GM21737 (cell line): Measurements from ENCODE around the gene MDFI.

ENCODE experiments used
- ATAC-seq: cut with Tn5 transposase; IDR thresholded peaks from one replicate; pipeline ENCODE4 v1.9.1; 2021; ENCODE audit warnings: mild to moderate bottlenecking, moderate library complexity; ENCODE audit not compliant: unreplicated experiment

MDFI gene

DNA sequence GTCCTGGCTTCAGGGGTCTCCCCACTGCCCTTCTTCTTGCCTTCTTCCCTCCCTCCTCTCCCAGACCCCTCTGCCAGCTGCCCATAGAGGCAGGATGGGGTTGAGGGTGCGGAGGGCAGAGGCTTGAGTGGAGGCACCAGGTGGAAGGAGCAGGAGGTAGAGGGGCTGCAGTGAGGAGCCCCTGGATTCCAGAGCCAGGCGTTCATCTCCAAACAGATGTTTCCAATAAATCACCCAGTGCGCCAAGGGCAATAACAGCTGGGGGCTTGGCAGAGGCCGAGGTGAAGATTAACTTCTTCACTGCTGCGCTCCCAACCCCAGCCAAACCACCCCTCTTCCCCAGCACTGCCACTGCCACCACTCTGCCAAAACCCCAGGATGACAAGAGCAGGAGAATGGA is 10.7 kb downstream of the MDFI start:
- ATAC-seq, result no peak

DNA sequence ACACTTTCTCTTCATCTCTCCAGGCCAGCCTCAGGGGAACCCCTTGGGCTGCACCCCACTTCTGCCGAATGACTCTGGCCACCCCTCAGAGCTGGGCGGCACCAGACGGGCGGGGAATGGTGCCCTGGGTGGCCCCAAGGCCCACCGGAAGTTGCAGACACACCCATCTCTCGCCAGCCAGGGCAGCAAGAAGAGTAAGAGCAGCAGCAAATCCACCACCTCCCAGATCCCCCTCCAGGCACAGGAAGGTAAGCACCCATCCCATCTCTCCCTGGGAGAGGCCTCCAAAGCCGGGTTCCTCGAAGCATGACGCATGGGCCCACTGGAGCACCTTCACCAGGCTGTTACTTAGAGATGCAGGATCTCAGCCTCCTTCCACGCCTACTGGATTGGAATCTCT is 11.3 kb downstream of the MDFI start:
- no peak for ATAC-seq

DNA sequence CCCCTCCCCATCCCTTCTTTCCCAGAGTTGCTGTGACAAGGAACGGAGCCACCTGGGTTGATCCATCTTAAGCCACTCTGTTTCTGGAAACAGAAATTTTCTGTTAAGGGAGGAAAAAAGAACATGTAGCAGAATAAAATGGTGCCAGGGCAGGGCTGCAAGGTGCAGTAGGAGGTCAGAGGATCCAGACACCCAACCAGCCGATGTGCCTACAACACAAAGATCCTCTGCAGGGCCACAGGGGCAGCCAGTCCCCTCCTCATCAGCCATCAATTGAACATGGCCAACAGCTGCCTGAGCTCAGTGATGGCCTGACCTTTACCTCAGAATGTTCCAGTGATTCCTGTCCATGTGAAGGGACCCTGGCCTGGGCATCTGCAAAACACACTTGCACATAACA is 11.9 kb downstream of the MDFI start:
- ATAC-seq, result no peak

DNA sequence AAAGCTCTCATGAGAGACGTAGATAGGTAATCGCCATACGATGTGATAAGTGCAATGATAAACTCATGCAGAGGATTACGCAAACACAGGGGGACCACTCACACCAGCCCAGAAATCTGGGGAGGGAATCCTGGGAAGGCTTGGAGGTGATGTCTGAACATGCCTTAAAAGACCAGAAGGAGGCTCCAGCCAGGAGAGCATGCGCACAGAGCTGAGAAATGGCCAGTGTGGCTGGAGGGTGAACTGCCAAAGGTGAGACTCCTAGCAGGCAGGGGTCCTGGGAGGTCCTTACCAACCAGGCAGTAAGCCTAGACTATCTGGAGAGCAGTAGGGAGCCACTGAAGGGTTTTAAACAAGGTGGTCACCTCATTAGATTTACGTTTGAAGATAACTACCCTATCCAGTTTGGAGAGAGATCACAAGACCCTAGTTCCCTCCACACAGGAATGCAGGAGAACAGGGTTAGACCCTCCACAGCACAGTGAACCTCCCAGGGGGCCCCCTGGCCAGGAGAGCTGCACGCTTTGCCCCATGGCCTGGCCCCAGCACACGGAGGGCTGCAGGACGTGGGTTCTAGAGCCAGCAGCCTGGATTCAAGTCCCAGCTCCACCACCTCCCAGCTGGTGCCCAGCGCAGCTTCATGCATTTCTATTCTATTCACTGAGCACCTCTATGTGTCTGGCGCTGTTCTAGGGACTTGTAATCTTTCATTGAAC is 13.1 kb downstream of the MDFI start:
- ATAC-seq, result no peak

DNA sequence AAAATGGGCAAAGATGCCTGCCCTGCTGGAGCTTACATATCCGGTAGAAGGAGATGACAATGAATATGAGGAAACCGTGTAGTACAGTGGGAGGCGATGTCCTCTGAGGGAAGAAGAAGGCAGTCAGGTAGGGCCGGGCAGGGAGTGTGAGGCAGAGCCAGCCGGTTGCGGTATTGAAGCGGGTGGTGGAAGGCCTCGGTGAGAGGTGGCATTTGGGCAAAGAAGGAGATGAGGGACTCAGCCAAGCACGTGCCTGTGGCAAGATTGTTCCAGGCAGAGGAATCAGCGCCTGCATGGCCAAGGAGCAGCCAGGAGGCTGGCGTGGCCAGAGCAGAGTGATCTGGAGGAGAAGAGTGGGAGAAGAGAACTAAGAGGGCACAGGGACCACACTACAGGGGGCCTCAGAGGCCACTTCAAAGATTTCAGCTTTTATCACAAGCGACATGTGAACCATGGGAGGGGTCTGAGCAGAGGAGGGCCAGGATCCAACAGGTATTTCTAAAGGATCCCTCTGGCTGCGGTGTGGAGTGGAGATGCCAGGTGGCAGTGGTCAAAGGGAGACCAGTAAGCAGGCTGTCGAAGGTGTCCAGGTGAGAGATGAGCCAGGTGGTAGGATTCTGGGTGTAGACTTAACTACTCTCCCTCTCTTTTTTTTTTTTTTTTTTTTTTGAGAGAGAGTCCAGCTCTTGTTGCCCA is 13.8 kb downstream of the MDFI start:
- no peak for ATAC-seq

DNA sequence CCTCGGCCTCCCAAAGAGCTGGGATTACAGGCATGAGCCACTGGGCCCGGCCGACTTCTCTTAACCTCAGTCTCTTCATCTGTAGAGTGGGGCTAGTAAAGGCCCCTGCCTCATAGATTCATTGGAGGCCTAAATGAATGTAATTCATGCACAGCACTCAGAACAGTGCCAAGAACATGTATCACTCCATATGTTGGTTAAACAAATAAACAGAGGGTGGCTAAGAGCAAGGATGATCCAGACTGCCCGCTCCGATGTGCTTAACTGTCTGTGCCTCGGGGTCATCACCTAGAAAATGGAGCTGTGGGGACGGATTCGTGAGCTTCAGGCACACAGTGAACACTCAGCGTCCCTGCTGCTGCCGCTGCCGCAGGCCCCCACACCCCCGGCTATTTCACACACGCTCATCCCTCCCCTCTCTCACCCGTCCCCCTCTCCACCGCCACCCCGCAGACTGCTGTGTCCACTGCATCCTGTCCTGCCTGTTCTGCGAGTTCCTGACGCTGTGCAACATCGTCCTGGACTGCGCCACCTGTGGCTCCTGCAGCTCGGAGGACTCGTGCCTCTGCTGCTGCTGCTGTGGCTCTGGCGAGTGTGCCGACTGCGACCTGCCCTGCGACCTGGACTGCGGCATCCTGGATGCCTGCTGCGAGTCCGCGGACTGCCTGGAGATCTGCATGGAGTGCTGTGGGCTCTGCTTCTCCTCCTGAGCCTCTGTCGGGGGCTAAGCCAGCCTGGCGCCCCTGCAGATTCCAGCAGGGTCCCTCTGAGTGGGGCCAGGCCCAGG is 14.8 kb downstream of the MDFI start:
- no peak for ATAC-seq

DNA sequence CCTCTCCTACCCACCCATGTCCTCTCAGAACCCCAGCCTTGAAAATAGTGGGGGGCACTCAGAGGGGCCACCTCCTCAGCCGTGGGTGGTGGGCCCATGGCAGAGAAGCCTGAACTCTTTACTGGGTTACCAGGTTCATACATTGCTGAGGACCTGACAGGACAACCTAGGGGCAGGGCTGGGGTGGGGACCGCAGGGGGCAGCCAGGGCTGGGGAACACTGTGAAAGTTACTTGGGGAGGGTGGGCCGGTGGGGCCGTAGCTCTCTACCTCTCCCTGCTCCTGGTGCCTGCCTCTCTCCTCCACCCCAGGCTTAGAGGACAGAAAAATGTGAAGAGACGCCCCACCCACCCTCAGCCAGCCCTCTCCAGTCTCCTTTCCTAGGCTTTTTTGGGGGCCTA is 15.4 kb downstream of the MDFI start:
- ATAC-seq, result no peak

DNA sequence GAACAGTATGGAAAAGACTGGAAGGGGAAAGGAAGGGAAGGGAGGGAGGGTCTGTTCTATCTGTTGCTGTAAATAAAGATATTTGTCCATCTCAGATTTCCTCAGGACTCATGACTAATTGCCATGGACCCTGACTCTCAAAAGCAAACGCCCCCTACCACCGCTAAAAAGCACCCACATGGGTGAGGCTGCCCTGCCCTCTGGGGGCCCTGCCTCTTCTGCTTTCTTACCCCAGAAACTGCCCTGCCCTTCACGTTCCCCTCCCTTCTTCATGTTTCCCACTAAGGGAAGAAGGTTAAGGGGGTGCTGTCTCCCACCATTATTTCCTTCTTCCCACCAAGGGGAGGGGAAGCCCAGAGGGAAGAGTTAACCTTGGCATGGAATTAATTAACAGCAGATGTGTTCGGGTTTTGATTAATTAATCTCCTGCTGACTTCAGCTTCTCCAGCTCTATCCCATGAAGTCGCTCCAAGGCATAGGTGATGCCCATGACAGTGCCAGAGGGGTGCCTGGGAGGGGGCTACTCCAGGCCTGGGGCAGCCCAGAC is 16.0 kb downstream of the MDFI start:
- ATAC-seq, result no peak

DNA sequence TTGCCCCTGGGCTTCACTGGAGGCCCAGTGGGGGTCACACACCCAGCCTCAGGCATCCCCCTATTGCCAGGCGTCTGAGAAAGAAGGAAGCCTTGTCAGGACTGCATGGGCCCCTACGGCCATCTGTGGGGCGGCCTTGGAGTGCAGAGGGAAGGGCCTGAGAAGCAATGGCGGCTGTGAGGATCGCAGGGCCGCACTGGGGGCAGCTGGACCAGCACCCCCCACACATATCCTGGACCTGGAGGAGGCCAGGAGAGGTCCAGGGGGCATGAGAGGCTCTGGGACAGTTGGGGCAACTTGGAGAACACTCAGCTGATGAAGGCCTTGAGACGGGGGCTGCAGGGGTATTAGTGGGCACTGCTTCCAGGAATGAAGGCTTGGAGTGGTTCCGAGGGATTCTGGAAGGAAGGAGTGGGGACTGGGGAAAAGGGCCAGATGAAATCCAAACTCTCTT is 16.5 kb downstream of the MDFI start:
- no peak for ATAC-seq

DNA sequence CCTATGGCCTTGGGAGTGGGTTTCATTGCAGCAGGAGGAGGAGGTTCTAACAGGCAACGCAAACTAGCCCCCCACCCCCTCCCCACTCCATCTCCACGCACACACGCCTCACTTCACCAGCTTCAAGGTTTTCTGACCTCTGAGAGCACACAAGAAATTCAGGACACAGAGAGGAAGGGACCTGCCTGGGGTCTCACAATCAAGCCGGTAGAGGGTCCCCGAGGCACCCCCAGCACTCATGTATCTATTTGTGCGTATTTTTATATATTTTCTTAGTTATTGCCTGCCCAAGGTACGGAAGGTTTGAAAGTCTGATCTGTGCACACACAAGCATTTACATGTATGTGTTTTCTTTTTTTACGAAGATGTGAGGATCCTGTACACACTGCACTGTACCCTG is 16.9 kb downstream of the MDFI start:
- ATAC-seq, result no peak

DNA sequence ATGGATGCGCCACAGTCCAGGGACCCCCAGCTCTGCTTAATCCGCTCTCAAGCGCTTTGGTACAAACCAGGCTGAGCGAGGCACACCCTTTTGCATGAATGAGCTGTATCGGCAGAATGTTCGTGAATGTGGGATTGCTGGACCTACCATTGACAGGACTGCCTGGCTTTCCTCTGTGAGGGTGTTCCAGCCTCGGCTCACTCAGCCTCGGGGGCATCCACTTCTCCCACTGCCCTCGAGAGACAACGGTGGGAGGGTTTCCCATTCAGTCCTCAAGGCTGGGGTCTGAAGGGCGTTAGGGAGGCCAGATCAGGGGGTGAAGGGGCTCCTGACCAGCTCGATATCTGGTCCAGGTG is 17.4 kb downstream of the MDFI start:
- no peak for ATAC-seq

DNA sequence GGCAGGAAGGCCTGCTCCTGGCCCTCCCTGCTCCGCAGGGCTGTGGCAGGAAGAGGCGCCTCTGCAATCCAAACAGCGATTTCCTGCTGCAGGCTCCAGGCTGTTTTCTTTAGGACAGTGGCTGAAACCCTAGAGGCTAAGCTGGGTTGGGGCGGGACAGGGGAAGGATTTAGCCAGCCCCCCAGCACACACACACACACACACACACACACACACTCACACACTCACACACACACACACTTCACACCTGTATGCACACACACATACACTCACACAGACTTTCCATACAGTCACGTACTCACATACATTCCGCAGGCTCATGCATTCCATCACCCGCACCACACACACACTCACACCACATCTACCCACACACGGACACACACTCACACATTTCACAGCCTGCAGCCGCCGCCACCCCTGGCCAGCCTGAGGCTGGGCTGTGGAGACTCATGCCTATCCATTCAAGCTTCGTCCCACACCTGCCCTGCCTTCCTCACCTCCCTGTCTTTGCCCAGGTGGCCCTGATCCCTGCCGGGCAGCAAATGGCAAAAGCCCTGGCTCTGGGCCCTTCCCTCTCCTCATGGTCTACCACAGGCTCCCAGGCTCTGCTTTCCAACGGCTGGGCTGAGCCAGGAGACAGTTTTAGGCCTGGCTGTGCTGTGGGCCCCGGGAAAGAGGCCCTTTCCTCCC is 17.9 kb downstream of the MDFI start:
- ATAC-seq, result no peak

DNA sequence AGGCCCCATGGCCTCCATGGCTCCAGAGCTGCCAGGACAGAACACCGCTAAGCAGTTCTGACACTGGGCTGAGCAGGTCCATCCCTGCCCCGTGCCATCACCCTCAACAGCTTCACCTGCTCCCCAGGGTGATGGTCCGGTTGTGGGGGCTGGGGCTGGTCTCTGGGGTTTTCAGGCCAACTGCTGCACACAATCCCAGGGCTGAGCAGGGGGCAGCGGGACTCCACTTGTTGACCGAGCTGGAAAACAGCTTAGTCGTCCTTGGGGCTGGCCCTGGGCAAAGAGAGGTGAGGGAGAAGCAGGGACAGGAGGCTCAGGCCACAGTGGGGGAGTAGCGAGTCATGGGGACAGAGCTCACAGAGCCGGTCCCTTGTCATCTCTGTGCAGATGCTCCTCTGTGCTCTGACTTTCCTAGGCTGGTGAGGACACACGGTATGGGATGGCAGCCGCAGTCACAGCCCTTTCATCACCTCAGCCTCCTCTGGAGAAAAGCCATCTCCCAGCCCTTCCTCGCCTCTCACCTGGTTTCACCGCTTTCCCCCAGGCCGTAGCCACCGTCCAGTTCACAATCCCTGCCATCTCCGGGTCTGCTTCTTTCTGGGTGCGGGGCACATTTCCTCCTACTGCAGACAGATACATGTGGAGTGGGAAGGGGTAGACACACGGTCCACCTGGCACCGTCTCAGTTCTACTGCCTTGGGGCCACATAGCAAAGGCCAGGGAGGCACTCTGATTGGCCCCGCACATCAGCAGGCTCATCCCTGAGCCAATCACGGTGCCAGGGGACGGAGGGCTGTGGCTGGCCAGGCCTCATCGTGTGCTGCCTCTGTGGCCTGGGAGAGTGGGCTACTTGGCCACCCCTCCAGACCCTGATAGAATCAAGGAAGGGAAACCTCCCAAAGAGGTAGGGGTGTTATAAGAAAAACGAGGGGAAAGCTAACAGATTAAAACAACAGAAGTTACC is 19.1 kb downstream of the MDFI start:
- no peak for ATAC-seq

DNA sequence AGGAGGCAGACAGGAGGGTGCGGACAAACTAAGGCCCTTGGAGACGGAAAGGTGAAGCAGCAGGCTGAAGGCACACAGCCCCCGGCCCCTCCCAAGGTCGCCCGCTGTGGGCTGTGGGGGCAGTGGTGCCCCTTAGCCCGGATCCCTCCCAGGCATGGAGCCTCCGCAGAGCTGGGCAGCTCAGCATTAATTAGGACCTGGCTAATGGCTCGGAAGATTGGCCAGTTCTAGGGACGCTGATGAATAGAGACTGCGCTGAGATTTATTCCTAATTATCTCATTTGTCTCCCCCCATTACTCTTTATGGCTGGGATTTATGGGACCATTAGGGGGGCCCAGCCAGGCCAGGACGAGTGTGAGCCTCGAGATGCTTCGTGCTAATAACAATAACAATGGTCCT is 20.4 kb downstream of the MDFI start:
- no peak for ATAC-seq

DNA sequence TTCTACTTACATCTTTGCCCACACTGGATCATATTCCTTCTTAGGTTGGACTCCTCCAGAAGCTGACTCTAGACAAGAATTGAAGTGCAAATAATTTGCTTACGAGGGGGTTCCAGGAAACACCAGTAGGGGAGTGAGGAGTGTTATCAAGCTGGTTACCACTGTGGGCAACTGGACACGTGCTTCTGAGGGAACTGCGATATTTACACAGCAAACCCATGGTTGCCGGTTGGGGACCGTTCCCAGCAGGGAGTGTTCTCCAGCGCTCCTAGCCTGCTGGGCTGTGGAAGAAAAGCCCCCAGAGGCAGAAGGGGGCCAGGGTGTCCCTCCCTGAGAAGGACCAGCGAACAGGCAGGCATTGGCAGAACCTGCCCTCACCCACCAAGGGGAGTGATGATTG is 21.7 kb downstream of the MDFI start:
- ATAC-seq, result no peak

DNA sequence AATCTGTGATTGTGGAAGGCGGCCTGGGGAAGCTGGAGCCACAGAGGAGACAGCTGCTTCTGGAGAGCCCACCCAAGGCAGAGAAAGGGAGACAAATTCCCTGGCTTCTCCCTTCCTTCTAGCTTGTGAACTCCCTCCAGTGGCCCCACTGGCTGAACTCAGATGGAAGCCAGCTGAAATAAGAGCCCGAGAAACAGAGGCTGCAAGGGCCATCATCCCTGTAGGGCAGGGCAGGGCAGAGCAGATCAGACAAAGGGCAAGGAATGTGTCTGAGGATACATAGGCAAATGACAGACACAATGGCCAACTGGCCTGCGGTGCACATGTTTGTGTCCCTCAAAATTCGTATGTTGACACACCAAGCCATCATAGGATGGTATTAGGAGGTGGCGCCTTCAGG is 25.3 kb downstream of the MDFI start:
- ATAC-seq, result no peak

DNA sequence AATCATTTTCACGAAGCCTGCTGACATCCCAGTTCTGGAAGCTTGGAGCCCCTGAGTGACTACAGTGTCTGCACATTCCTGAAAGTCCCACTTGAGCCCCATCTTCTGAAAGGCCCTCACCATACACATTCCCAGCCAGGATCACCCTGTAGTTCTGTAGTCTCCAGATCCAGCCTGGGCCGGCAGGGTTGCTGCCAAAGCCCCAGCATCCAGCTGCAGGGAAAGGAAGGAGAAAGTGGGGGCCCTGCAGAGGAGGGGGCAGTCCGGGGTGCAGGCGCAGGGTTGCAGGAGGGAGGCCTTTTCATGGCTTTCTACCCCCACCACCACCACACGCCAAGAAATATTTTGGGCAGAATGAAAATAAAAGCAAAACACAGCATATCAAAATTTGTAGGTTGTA is 26.0 kb downstream of the MDFI start:
- no peak for ATAC-seq

DNA sequence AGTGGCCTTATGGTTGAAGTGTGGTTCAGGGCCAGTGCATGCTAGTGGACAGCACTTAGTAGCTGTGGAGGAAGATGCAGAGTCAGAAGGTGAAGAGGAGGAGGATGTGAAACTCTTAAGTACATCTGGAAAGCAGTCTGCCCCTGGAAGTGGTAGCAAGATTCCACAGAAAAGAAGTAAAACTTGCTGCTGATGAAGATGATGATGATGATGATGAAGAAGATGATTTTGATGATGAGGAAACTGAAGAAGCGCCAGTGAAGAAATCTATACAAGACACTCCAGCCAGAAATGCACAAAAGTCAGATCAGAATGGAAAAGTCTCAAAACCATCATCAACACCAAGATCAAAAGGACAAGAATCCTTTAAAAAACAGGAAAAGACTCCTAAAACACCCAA is 28.9 kb downstream of the MDFI start:
- ATAC-seq, result no peak

DNA sequence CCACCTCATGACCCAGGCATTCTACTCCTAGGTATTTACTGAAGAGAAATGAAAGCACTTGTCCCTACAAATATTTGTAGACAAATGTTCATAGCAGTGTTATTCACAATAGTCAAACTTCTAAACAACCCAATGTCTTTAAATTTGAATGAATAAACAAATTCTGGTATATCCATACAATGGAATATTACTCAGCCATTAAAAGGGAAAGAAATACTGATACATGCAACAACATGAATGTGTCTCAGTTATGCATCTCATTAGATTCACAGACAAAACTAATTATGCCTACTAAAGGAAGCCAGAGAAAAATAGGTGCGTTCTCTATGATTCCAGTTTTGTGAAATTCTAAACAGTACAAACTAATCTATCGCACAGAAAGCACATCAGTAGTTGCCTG is 30.7 kb downstream of the MDFI start:
- ATAC-seq, result no peak
